Glutamatergic neuron (in vitro differentiated cells): Measurements from ENCODE around the gene MEGF9. TPM values are rescaled to one million over a fixed set of nuclear protein-coding genes. Genes with fewer than 3 reads are reported as not detected.

Experiments used
- DNase-seq: peaks from one replicate; pipeline ENCODE4 v3.0.0; 2022
- H3K27ac Mint-ChIP-seq: one replicate; pipeline ENCODE4 v1.8.0; 2020; ENCODE audit warnings: mild to moderate bottlenecking, mixed read lengths, inconsistent platforms; ENCODE audit not compliant: unreplicated experiment
- H3K27me3 Mint-ChIP-seq: one replicate; pipeline ENCODE4 v1.8.0; 2020; ENCODE audit warnings: mild to moderate bottlenecking, moderate library complexity, mixed read lengths, inconsistent platforms; ENCODE audit not compliant: unreplicated experiment
- H3K36me3 Mint-ChIP-seq: one replicate; pipeline ENCODE4 v1.8.0; 2020; ENCODE audit warnings: mild to moderate bottlenecking, mixed read lengths, inconsistent platforms; ENCODE audit not compliant: unreplicated experiment
- H3K4me1 Mint-ChIP-seq: one replicate; pipeline ENCODE4 v1.8.0; 2020; ENCODE audit warnings: mild to moderate bottlenecking, low read depth, mixed read lengths, inconsistent platforms; ENCODE audit not compliant: unreplicated experiment
- H3K4me3 Mint-ChIP-seq: one replicate; pipeline ENCODE4 v1.8.0; 2020; ENCODE audit warnings: mild to moderate bottlenecking, mixed read lengths, inconsistent platforms; ENCODE audit not compliant: unreplicated experiment
- H3K9me3 Mint-ChIP-seq: one replicate; pipeline ENCODE4 v1.8.0; 2020; ENCODE audit warnings: mild to moderate bottlenecking, moderate library complexity, mixed read lengths, inconsistent platforms; ENCODE audit not compliant: unreplicated experiment
- CTCF ChIP-seq: fragments of 200-600 bp; sonication (generic); IDR thresholded peaks from one replicate; pipeline ENCODE4 v1.5.0; 2021; ENCODE audit not compliant: partially characterized antibody, unreplicated experiment
- total RNA-seq: library from RNA; stranded (reverse); fragmentation: NEBNext Ultra II Directional; extraction: Animal tissue kit (Norgen Biotek cat#: 25700); gene quantifications from one replicate; pipeline ENCODE4 v1.2.1, GENCODE V29; 2021; ENCODE audit not compliant: unreplicated experiment

MEGF9 gene
- total RNA-seq, 1 donor from 2014 or later, result 25.4 TPM

GRCh38 chr9:120562861-120563443, 151.3 kb downstream of the MEGF9 start:
- Mint-ChIP-seq H3K4me1 (no peaks in the 10 kb centered on the region), H3K27ac (no peak overlapping the region), H3K27me3 (peaks cover 4% of the 10 kb centered on the region), H3K36me3 (peaks cover 6% of the 10 kb centered on the region), H3K4me3 (no peak overlapping the region), H3K9me3 (no peaks in the 10 kb centered on the region)
- TF ChIP-seq CTCF, result no peak
- no peak for DNase-seq

GRCh38 chr9:120561709-120562108, 152.6 kb downstream of the MEGF9 start:
- H3K4me1 Mint-ChIP-seq, result peaks cover 1% of the 10 kb centered on the region
- TF ChIP-seq CTCF, result no peak
- peaks cover 6% of the 10 kb centered on the region for H3K36me3 Mint-ChIP-seq
- H3K27ac Mint-ChIP-seq, result no peak overlapping the region
- no peak for DNase-seq
- H3K27me3 Mint-ChIP-seq, result peaks cover 4% of the 10 kb centered on the region
- no peak overlapping the region for H3K4me3 Mint-ChIP-seq
- no peaks in the 10 kb centered on the region for H3K9me3 Mint-ChIP-seq

GRCh38 chr9:120559546-120559945, 154.7 kb downstream of the MEGF9 start:
- H3K27me3 Mint-ChIP-seq, result peaks cover 4% of the 10 kb centered on the region
- TF ChIP-seq CTCF, result no peak

GRCh38 chr9:120558454-120558853, 155.8 kb downstream of the MEGF9 start:
- no peaks in the 10 kb centered on the region for H3K9me3 Mint-ChIP-seq
- H3K36me3 Mint-ChIP-seq, result peaks cover 6% of the 10 kb centered on the region
- DNase-seq, result no peak
- peaks cover 4% of the 10 kb centered on the region for H3K27me3 Mint-ChIP-seq
- peak overlapping the region; percentile 42 for H3K27ac Mint-ChIP-seq
- no peak overlapping the region for H3K4me3 Mint-ChIP-seq
- TF ChIP-seq CTCF, result no peak
- peaks cover 1% of the 10 kb centered on the region for H3K4me1 Mint-ChIP-seq

More at GRCh38 chr9:120559546-120559945, 154.7 kb downstream of the MEGF9 start:
- H3K4me1 Mint-ChIP-seq, result peaks cover 1% of the 10 kb centered on the region
- no peak overlapping the region for H3K4me3 Mint-ChIP-seq
- H3K27ac Mint-ChIP-seq, result no peak overlapping the region
- peaks cover 6% of the 10 kb centered on the region for H3K36me3 Mint-ChIP-seq
- H3K9me3 Mint-ChIP-seq, result no peaks in the 10 kb centered on the region
- DNase-seq, result no peak

- Mint-ChIP-seq H3K27ac (no peak overlapping the region), H3K27me3 (peaks cover 4% of the 10 kb centered on the region), H3K4me1 (peaks cover 1% of the 10 kb centered on the region), H3K9me3 (no peaks in the 10 kb centered on the region), H3K4me3 (no peak overlapping the region), H3K36me3 (no peaks in the 10 kb centered on the region)
- no peak for DNase-seq
- no peak for TF ChIP-seq CTCF
Measured at GRCh38 chr9:120557205-120557604, 157.1 kb downstream of the MEGF9 start.
